Stimulated activated CD8-positive, alpha-beta memory T cell treated with anti-CD3 and anti-CD28 coated beads, Interleukin-7, amount 100 ng/mL, for 24 hours (primary cell): ENCODE data around the gene SMIM36.
"Not testable (repeated sequence)": the region's sequence is repeated elsewhere in the genome, so short reads cannot be mapped to it uniquely, and the experiment has no call there.

Experiments
- DNase-seq: peaks from one replicate; pipeline ENCODE4 v3.0.0-alpha.2; 2020; ENCODE audit warnings: low read depth

Gene SMIM36

GRCh38 chr17:55433629-55434422 is 77.4 kb downstream of the SMIM36 start:
- no peak for DNase-seq

GRCh38 chr17:55433029-55433628 is 78.1 kb downstream of the SMIM36 start:
- no peak for DNase-seq

- DNase-seq = no peak
Measured at GRCh38 chr17:55432358-55433028, 78.8 kb downstream of the SMIM36 start.

GRCh38 chr17:55431914-55432313 is 79.3 kb downstream of the SMIM36 start:
- not testable (repeated sequence) for DNase-seq

GRCh38 chr17:55430541-55431288 is 80.5 kb downstream of the SMIM36 start:
- no peak for DNase-seq

- no peak for DNase-seq
Measured at GRCh38 chr17:55427587-55427882, 83.7 kb downstream of the SMIM36 start.

- no peak for DNase-seq
Measured at GRCh38 chr17:55426851-55427586, 84.2 kb downstream of the SMIM36 start.

- DNase-seq = no peak
Measured at GRCh38 chr17:55424893-55425540, 86.2 kb downstream of the SMIM36 start.

- DNase-seq = no peak
Measured at GRCh38 chr17:55423535-55423934, 87.7 kb downstream of the SMIM36 start.

- DNase-seq = not testable (repeated sequence)
Measured at GRCh38 chr17:55422828-55423164, 88.5 kb downstream of the SMIM36 start.

GRCh38 chr17:55421179-55421934 is 89.9 kb downstream of the SMIM36 start, which contains the start of gene MMD:
Gene MMD (minus strand): TSS chr17:55421835. CDS start chr17:55421695, 140 bp downstream.
- DNase-seq = no peak

- DNase-seq = peak; percentile 27
Measured at GRCh38 chr17:55420776-55421178, 90.5 kb downstream of the SMIM36 start.

- no peak for DNase-seq
Measured at GRCh38 chr17:55420067-55420775, 91.0 kb downstream of the SMIM36 start.

GRCh38 chr17:55418369-55419268 is 92.6 kb downstream of the SMIM36 start:
- DNase-seq = no peak

- no peak for DNase-seq
Measured at GRCh38 chr17:55417411-55418268, 93.6 kb downstream of the SMIM36 start.

- no peak for DNase-seq
Measured at GRCh38 chr17:55416470-55417052, 94.7 kb downstream of the SMIM36 start.

- no peak for DNase-seq
Measured at GRCh38 chr17:55416000-55416399, 95.3 kb downstream of the SMIM36 start.

GRCh38 chr17:55414983-55415382 is 96.3 kb downstream of the SMIM36 start:
- DNase-seq = no peak
